ENCODE data around the gene TNKS1BP1.
"Not testable (repeated sequence)": the region's sequence is repeated elsewhere in the genome, so short reads cannot be mapped to it uniquely, and the experiment has no call there.

The TNKS1BP1 gene

GRCh38 chr11:57290288-57290687 is 34.5 kb downstream of the TNKS1BP1 start:
- DNase-seq (ENCODE audit: low read depth) = no peak

GRCh38 chr11:57288771-57289579 is 35.8 kb downstream of the TNKS1BP1 start:
- no peak for DNase-seq (ENCODE audit: low read depth)

- no peak for DNase-seq (ENCODE audit: low read depth)
Measured at GRCh38 chr11:57287884-57288283, 36.9 kb downstream of the TNKS1BP1 start.

- DNase-seq (ENCODE audit: low read depth) = no peak
Measured at GRCh38 chr11:57283231-57283990, 41.3 kb downstream of the TNKS1BP1 start.

GRCh38 chr11:57281546-57281945 is 43.2 kb downstream of the TNKS1BP1 start:
- DNase-seq (ENCODE audit: low read depth) = not testable (repeated sequence)

GRCh38 chr11:57279116-57279515 is 45.6 kb downstream of the TNKS1BP1 start:
- no peak for DNase-seq (ENCODE audit: low read depth)

- DNase-seq (ENCODE audit: low read depth) = no peak
Measured at GRCh38 chr11:57278721-57279095, 46.0 kb downstream of the TNKS1BP1 start.

- DNase-seq (ENCODE audit: low read depth) = no peak
Measured at GRCh38 chr11:57277845-57278720, 46.7 kb downstream of the TNKS1BP1 start.

GRCh38 chr11:57276971-57277675 is 47.6 kb downstream of the TNKS1BP1 start:
- DNase-seq (ENCODE audit: low read depth) = no peak

GRCh38 chr11:57276169-57276970 is 48.4 kb downstream of the TNKS1BP1 start:
- no peak for DNase-seq (ENCODE audit: low read depth)

- no peak for DNase-seq (ENCODE audit: low read depth)
Measured at GRCh38 chr11:57275582-57275981, 49.2 kb downstream of the TNKS1BP1 start.

- DNase-seq (ENCODE audit: low read depth) = no peak
Measured at GRCh38 chr11:57274904-57275498, 49.8 kb downstream of the TNKS1BP1 start.

- no peak for DNase-seq (ENCODE audit: low read depth)
Measured at GRCh38 chr11:57273448-57274058, 51.2 kb downstream of the TNKS1BP1 start.

GRCh38 chr11:57269571-57270021 is 55.2 kb downstream of the TNKS1BP1 start:
- no peak for DNase-seq (ENCODE audit: low read depth)

- no peak for DNase-seq (ENCODE audit: low read depth)
Measured at GRCh38 chr11:57266157-57266556, 58.6 kb downstream of the TNKS1BP1 start.

GRCh38 chr11:57263351-57263750 is 61.4 kb downstream of the TNKS1BP1 start:
- no peak for DNase-seq (ENCODE audit: low read depth)

- DNase-seq (ENCODE audit: low read depth) = no peak
Measured at GRCh38 chr11:57262157-57262556, 62.6 kb downstream of the TNKS1BP1 start.

GRCh38 chr11:57260937-57261783 is 63.6 kb downstream of the TNKS1BP1 start:
- DNase-seq (ENCODE audit: low read depth) = no peak

- DNase-seq (ENCODE audit: low read depth) = no peak
Measured at GRCh38 chr11:57256119-57256518, 68.6 kb downstream of the TNKS1BP1 start.

All from stimulated activated CD8-positive, alpha-beta memory T cell treated with anti-CD3 and anti-CD28 coated beads, Interleukin-12 subunit alpha, Interleukin-12 subunit beta, amount 100 ng/mL, for 4 hours (primary cell).